Thoracic aorta (tissue), 2 donors: Measurements from ENCODE around the gene KRTAP5-3. TPM values are rescaled to one million over a fixed set of nuclear protein-coding genes. Genes with fewer than 3 reads are reported as not detected.

Experiments used
- ATAC-seq: fragments of 150-250 bp; one replicate; pipeline ENCODE4 v1.8.0; 2017; ENCODE audit warnings: low read depth; ENCODE audit not compliant: insufficient number of reproducible peaks, low FRiP score
- DNase-seq: peaks from one replicate; pipeline ENCODE4 v3.0.0-alpha.2; 2020; ENCODE audit warnings: low spot score
- H3K27ac ChIP-seq, 2 donors: fragments of 200-600 bp; sonication (generic); 1 replicate in 1 of 2; 2 replicates in 1 of 2; pipeline ENCODE4 v1.5.1; 2016; ENCODE audit warnings: mild to moderate bottlenecking in 2 of 2, moderate library complexity in 2 of 2
- H3K27me3 ChIP-seq: fragments of 200-600 bp; sonication (generic); replicated peaks from 2 replicates; pipeline ENCODE4 v1.6.0; 2016; ENCODE audit warnings: mild to moderate bottlenecking; ENCODE audit not compliant: insufficient read depth
- H3K36me3 ChIP-seq: fragments of 200-600 bp; sonication (generic); one replicate; pipeline ENCODE4 v1.5.1; 2016
- H3K4me1 ChIP-seq, 2 donors: fragments of 200-600 bp; sonication (generic); 1 replicate in 1 of 2; 2 replicates in 1 of 2; pipeline versions ENCODE4 v1.5.1 to v1.6.0; 2016; ENCODE audit warnings: low read depth in 2 of 2, mild to moderate bottlenecking in 1 of 2; ENCODE audit not compliant: control insufficient read depth in 1 of 2
- H3K4me3 ChIP-seq: fragments of 200-600 bp; sonication (generic); 2 replicates; pipeline ENCODE4 v1.5.1; 2016; ENCODE audit warnings: mild to moderate bottlenecking
- H3K9me3 ChIP-seq: fragments of 200-600 bp; sonication (generic); 2 replicates; pipeline ENCODE4 v1.5.1; 2016
- total RNA-seq, 2 donors: library from RNA; depleted of rRNA; stranded (reverse); fragments of >200 nt; gene quantifications; one replicate each; pipeline versions ENCODE4 v1.1.0 to v1.2.3, GENCODE V29; 2016
- TF ChIP-seq, protein P1 (sequence below): fragments of 200-600 bp; sonication (generic); IDR thresholded peaks from one replicate; pipeline ENCODE4 v1.5.1; 2019; ENCODE audit warnings: antibody characterized with exemption

Gene KRTAP5-3, protein sequence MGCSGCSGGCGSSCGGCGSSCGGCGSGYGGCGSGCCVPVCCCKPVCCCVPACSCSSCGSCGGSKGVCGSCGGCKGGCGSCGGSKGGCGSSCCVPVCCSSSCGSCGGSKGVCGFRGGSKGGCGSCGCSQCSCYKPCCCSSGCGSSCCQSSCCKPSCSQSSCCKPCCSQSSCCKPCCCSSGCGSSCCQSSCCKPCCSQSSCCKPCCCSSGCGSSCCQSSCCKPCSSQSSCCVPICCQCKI
- not detected for total RNA-seq

GRCh38 chr11:1608363-1608762 is at the start of gene KRTAP5-3:
KRTAP5-3 (minus strand) TSS chr11:1608463; CDS start chr11:1608385, 78 bp downstream.
- no peak for DNase-seq

DNA sequence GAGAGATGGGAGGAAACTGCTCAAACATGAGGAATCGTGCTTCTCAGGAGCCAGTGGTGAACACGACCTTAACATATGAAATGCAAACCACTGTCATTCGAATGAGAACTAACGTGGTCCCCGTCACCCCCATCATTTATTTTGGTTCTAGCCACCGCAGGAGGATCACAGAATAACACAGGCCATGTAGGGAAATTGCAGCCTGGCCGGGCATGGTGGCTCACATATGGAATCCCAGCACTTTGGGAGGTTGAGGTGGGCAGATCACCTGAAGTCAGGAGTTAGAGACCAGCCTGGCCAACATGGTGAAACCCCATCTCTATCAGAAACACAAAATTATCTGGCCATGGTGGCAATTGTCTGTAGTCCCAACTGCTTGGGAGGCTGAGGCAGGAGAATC is 48.4 kb upstream of the KRTAP5-3 start:
- Histone ChIP-seq H3K4me3 (no peak overlapping the region), H3K9me3 (no peaks in the 10 kb centered on the region), H3K4me1 (no peaks in the 10 kb centered on the region), H3K27me3 (no peaks in the 10 kb centered on the region), H3K36me3 (no peaks in the 10 kb centered on the region), H3K27ac (no peak overlapping the region)
- TF ChIP-seq, protein P1, sequence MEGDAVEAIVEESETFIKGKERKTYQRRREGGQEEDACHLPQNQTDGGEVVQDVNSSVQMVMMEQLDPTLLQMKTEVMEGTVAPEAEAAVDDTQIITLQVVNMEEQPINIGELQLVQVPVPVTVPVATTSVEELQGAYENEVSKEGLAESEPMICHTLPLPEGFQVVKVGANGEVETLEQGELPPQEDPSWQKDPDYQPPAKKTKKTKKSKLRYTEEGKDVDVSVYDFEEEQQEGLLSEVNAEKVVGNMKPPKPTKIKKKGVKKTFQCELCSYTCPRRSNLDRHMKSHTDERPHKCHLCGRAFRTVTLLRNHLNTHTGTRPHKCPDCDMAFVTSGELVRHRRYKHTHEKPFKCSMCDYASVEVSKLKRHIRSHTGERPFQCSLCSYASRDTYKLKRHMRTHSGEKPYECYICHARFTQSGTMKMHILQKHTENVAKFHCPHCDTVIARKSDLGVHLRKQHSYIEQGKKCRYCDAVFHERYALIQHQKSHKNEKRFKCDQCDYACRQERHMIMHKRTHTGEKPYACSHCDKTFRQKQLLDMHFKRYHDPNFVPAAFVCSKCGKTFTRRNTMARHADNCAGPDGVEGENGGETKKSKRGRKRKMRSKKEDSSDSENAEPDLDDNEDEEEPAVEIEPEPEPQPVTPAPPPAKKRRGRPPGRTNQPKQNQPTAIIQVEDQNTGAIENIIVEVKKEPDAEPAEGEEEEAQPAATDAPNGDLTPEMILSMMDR: no peak
- ATAC-seq: no peak
- no peak for DNase-seq

More at GRCh38 chr11:1608363-1608762, at the start of gene KRTAP5-3:
- Histone ChIP-seq H3K27ac (no peak within 1 kb of the TSS), H3K27me3 (no peaks in the 10 kb centered on the region), H3K4me1 (no peaks in the 10 kb centered on the region), H3K36me3 (no peaks in the 10 kb centered on the region), H3K9me3 (no peaks in the 10 kb centered on the region), H3K4me3 (no peak within 1 kb of the TSS)
- ATAC-seq: no peak
- TF ChIP-seq, protein P1: no peak

GRCh38 chr11:1656061-1656441 is 47.8 kb upstream of the KRTAP5-3 start:
- H3K4me3 ChIP-seq: no peak overlapping the region
- H3K27ac ChIP-seq: no peak overlapping the region
- H3K9me3 ChIP-seq: no peaks in the 10 kb centered on the region
- ATAC-seq (no peak), DNase-seq (no peak)
- H3K36me3 ChIP-seq: no peaks in the 10 kb centered on the region
- H3K4me1 ChIP-seq: no peaks in the 10 kb centered on the region
- H3K27me3 ChIP-seq: no peaks in the 10 kb centered on the region
- TF ChIP-seq, protein P1: no peak

GRCh38 chr11:1655168-1656060 is 47.2 kb upstream of the KRTAP5-3 start:
- Histone ChIP-seq H3K4me1 (no peaks in the 10 kb centered on the region), H3K27ac (no peak overlapping the region), H3K4me3 (no peak overlapping the region), H3K27me3 (no peaks in the 10 kb centered on the region), H3K9me3 (no peaks in the 10 kb centered on the region), H3K36me3 (no peaks in the 10 kb centered on the region)
- no peak for DNase-seq
- ATAC-seq: no peak
- TF ChIP-seq, protein P1: no peak

DNA sequence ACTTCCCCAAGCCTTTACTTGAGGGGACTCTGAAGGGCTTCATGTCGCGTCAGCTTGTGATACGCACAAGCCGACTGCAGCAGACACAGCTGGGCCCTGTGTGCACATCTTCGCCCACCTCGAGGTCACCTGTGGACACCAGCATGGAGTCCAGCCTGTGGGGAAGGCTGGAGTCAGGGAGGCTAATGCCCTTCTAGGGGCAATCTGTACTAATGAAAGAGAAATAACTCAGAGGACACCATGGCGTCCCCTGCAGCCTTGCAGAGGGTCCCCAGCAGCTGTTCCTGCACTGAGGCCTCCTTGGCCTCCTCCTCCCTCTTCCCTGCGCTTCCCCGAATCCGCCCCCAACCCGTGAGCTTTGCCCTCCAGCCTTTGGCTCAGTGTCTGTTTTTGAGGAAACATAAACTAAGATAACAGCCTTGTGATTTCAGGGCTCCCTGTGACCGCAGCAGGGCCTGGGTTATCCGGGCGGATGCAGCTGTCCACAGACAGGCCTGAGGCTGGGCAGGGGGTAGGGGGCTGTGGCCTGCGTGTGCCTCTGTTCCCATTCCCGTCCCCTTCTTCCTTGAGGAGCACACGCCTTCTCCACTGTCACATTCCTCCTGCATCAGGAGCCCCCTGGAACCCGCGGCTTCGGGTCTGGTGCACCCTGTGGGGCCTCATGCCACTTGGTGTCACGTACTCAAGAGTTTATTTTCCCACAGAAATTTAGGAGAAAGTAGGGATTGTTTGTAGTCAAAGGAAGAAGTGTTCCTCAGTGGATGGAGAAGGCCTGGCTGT is 46.3 kb upstream of the KRTAP5-3 start:
- TF ChIP-seq, protein P1: no peak
- no peak for DNase-seq
- Histone ChIP-seq H3K27ac (no peak overlapping the region), H3K9me3 (no peaks in the 10 kb centered on the region), H3K4me1 (no peaks in the 10 kb centered on the region), H3K36me3 (no peaks in the 10 kb centered on the region), H3K27me3 (no peaks in the 10 kb centered on the region), H3K4me3 (no peak overlapping the region)
- no peak for ATAC-seq
